ENCODE results near the gene GPC5.

Gene GPC5

GRCh38 chr13:92547266-92547665 is 1148.8 kb downstream of the GPC5 start:
- no peak overlapping the region for H3K4me3 ChIP-seq (ENCODE audit: insufficient read depth in 1 of 2, low read depth in 1 of 2, low read length in 2 of 2)
- H3K4me1 ChIP-seq (ENCODE audit: control insufficient read depth, insufficient read depth, low read depth, low read length), result no peaks in the 10 kb centered on the region
- H2AK5ac ChIP-seq (ENCODE audit: low read length, severe bottlenecking), result no peak overlapping the region
- no peaks in the 10 kb centered on the region for H3K36me3 ChIP-seq (ENCODE audit: control insufficient read depth in 1 of 2, insufficient read depth in 2 of 2, low read depth in 1 of 2, low read length in 2 of 2)
- no peak overlapping the region for H3K14ac ChIP-seq (ENCODE audit: low read length in 2 of 2)
- peak; percentile 46 for DNase-seq
- peaks cover 7% of the 10 kb centered on the region for H3K9me3 ChIP-seq (ENCODE audit: control insufficient read depth, low read length)
- H2BK15ac ChIP-seq (ENCODE audit: low read depth, poor library complexity, severe bottlenecking), result no peak overlapping the region
- H3K27ac ChIP-seq (ENCODE audit: low read length, poor library complexity, severe bottlenecking), result peak overlapping the region; percentile 61
- no peak overlapping the region for H3K4ac ChIP-seq (ENCODE audit: low read depth in 1 of 2, low read length in 2 of 2)
- WGBS, result 10% methylated on average over 2 of the region's 3 CpGs
- H3K79me1 ChIP-seq (replicated peaks; ENCODE audit: low read length, poor library complexity, severe bottlenecking), result no peaks in the 10 kb centered on the region
- no peak overlapping the region for H3K9ac ChIP-seq (ENCODE audit: low read length)
- H2BK5ac ChIP-seq (ENCODE audit: low read depth, low read length, poor library complexity, severe bottlenecking), result no peak overlapping the region
- H4K8ac ChIP-seq (ENCODE audit: low read length), result no peak overlapping the region
- H3K18ac ChIP-seq (ENCODE audit: low read depth in 1 of 2, low read length in 2 of 2), result no peak overlapping the region
- no peaks in the 10 kb centered on the region for H3K27me3 ChIP-seq (ENCODE audit: control insufficient read depth in 1 of 2, insufficient read depth in 1 of 2, low read length in 2 of 2)
- no peak overlapping the region for H3K4me2 ChIP-seq (ENCODE audit: low read length, poor library complexity, severe bottlenecking)
- H2BK12ac ChIP-seq (ENCODE audit: low read length in 2 of 2), result no peak overlapping the region
- no peak overlapping the region for H2AFZ ChIP-seq (ENCODE audit: low read depth, low read length)
- no peak overlapping the region for H3K23ac ChIP-seq (ENCODE audit: low read length in 2 of 2)
- no peak overlapping the region for H2BK120ac ChIP-seq (ENCODE audit: low read depth, low read length)
- H4K91ac ChIP-seq (ENCODE audit: low read length), result no peak overlapping the region

GRCh38 chr13:92549276-92549675 is 1150.9 kb downstream of the GPC5 start:
- H3K9ac ChIP-seq (ENCODE audit: low read length), result no peak overlapping the region
- H3K27ac ChIP-seq (ENCODE audit: low read length, poor library complexity, severe bottlenecking), result no peak overlapping the region
- H4K91ac ChIP-seq (ENCODE audit: low read length), result no peak overlapping the region
- no peak overlapping the region for H4K8ac ChIP-seq (ENCODE audit: low read length)
- H3K4me3 ChIP-seq (ENCODE audit: insufficient read depth in 1 of 2, low read depth in 1 of 2, low read length in 2 of 2), result no peak overlapping the region
- no peaks in the 10 kb centered on the region for H3K79me1 ChIP-seq (replicated peaks; ENCODE audit: low read length, poor library complexity, severe bottlenecking)
- H3K4me1 ChIP-seq (ENCODE audit: control insufficient read depth, insufficient read depth, low read depth, low read length), result no peaks in the 10 kb centered on the region
- DNase-seq, result no peak
- H3K9me3 ChIP-seq (ENCODE audit: control insufficient read depth, low read length), result no peaks in the 10 kb centered on the region
- no peak overlapping the region for H3K4ac ChIP-seq (ENCODE audit: low read depth in 1 of 2, low read length in 2 of 2)
- H3K18ac ChIP-seq (ENCODE audit: low read depth in 1 of 2, low read length in 2 of 2), result no peak overlapping the region
- no peak overlapping the region for H2BK12ac ChIP-seq (ENCODE audit: low read length in 2 of 2)
- H2AK5ac ChIP-seq (ENCODE audit: low read length, severe bottlenecking), result no peak overlapping the region
- no CpG with 5 or more reads among the region's 1 CpG for WGBS
- H2AFZ ChIP-seq (ENCODE audit: low read depth, low read length), result no peak overlapping the region
- no peak overlapping the region for H3K14ac ChIP-seq (ENCODE audit: low read length in 2 of 2)
- H3K23ac ChIP-seq (ENCODE audit: low read length in 2 of 2), result no peak overlapping the region
- H3K4me2 ChIP-seq (ENCODE audit: low read length, poor library complexity, severe bottlenecking), result no peak overlapping the region
- H2BK120ac ChIP-seq (ENCODE audit: low read depth, low read length), result no peak overlapping the region
- H3K36me3 ChIP-seq (ENCODE audit: control insufficient read depth in 1 of 2, insufficient read depth in 2 of 2, low read depth in 1 of 2, low read length in 2 of 2), result no peaks in the 10 kb centered on the region
- no peak overlapping the region for H2BK5ac ChIP-seq (ENCODE audit: low read depth, low read length, poor library complexity, severe bottlenecking)
- no peaks in the 10 kb centered on the region for H3K27me3 ChIP-seq (ENCODE audit: control insufficient read depth in 1 of 2, insufficient read depth in 1 of 2, low read length in 2 of 2)
- H2BK15ac ChIP-seq (ENCODE audit: low read depth, poor library complexity, severe bottlenecking), result no peak overlapping the region

- H3K4me2 ChIP-seq (ENCODE audit: low read length, poor library complexity, severe bottlenecking), result no peak overlapping the region
- H3K27me3 ChIP-seq (ENCODE audit: control insufficient read depth in 1 of 2, insufficient read depth in 1 of 2, low read length in 2 of 2), result no peaks in the 10 kb centered on the region
- H2BK120ac ChIP-seq (ENCODE audit: low read depth, low read length), result no peak overlapping the region
- 96% methylated on average over 3 of the region's 3 CpGs for WGBS
- H3K9ac ChIP-seq (ENCODE audit: low read length), result no peak overlapping the region
- H2BK15ac ChIP-seq (ENCODE audit: low read depth, poor library complexity, severe bottlenecking), result no peak overlapping the region
- H3K23ac ChIP-seq (ENCODE audit: low read length in 2 of 2), result no peak overlapping the region
- H2BK5ac ChIP-seq (ENCODE audit: low read depth, low read length, poor library complexity, severe bottlenecking), result no peak overlapping the region
- H2AFZ ChIP-seq (ENCODE audit: low read depth, low read length), result no peak overlapping the region
- no peak overlapping the region for H3K4ac ChIP-seq (ENCODE audit: low read depth in 1 of 2, low read length in 2 of 2)
- H4K91ac ChIP-seq (ENCODE audit: low read length), result no peak overlapping the region
- no peak overlapping the region for H3K18ac ChIP-seq (ENCODE audit: low read depth in 1 of 2, low read length in 2 of 2)
- H2BK12ac ChIP-seq (ENCODE audit: low read length in 2 of 2), result no peak overlapping the region
- DNase-seq, result no peak
- H4K8ac ChIP-seq (ENCODE audit: low read length), result no peak overlapping the region
- no peaks in the 10 kb centered on the region for H3K4me1 ChIP-seq (ENCODE audit: control insufficient read depth, insufficient read depth, low read depth, low read length)
- H3K9me3 ChIP-seq (ENCODE audit: control insufficient read depth, low read length), result no peaks in the 10 kb centered on the region
- no peak overlapping the region for H3K14ac ChIP-seq (ENCODE audit: low read length in 2 of 2)
- H3K4me3 ChIP-seq (ENCODE audit: insufficient read depth in 1 of 2, low read depth in 1 of 2, low read length in 2 of 2), result no peak overlapping the region
- H2AK5ac ChIP-seq (ENCODE audit: low read length, severe bottlenecking), result no peak overlapping the region
- H3K27ac ChIP-seq (ENCODE audit: low read length, poor library complexity, severe bottlenecking), result no peak overlapping the region
- H3K36me3 ChIP-seq (ENCODE audit: control insufficient read depth in 1 of 2, insufficient read depth in 2 of 2, low read depth in 1 of 2, low read length in 2 of 2), result no peaks in the 10 kb centered on the region
- H3K79me1 ChIP-seq (replicated peaks; ENCODE audit: low read length, poor library complexity, severe bottlenecking), result no peaks in the 10 kb centered on the region
These were observed 1155.2 kb downstream of the GPC5 start for GRCh38 chr13:92553470-92554114.

GRCh38 chr13:92560883-92561282 is 1162.5 kb downstream of the GPC5 start:
- Histone ChIP-seq H3K9me3 (ENCODE audit: control insufficient read depth, low read length) (no peaks in the 10 kb centered on the region), H2BK5ac (ENCODE audit: low read depth, low read length, poor library complexity, severe bottlenecking) (no peak overlapping the region), H3K36me3 (ENCODE audit: control insufficient read depth in 1 of 2, insufficient read depth in 2 of 2, low read depth in 1 of 2, low read length in 2 of 2) (no peaks in the 10 kb centered on the region), H3K14ac (ENCODE audit: low read length in 2 of 2) (no peak overlapping the region), H3K18ac (ENCODE audit: low read depth in 1 of 2, low read length in 2 of 2) (no peak overlapping the region), H3K4me1 (ENCODE audit: control insufficient read depth, insufficient read depth, low read depth, low read length) (no peaks in the 10 kb centered on the region), H2AK5ac (ENCODE audit: low read length, severe bottlenecking) (no peak overlapping the region), H3K4ac (ENCODE audit: low read depth in 1 of 2, low read length in 2 of 2) (no peak overlapping the region), H2BK15ac (ENCODE audit: low read depth, poor library complexity, severe bottlenecking) (no peak overlapping the region), H3K23ac (ENCODE audit: low read length in 2 of 2) (no peak overlapping the region), H2AFZ (ENCODE audit: low read depth, low read length) (no peak overlapping the region), H3K4me3 (ENCODE audit: insufficient read depth in 1 of 2, low read depth in 1 of 2, low read length in 2 of 2) (no peak overlapping the region), H4K8ac (ENCODE audit: low read length) (no peak overlapping the region), H3K27ac (ENCODE audit: low read length, poor library complexity, severe bottlenecking) (no peak overlapping the region), H3K27me3 (ENCODE audit: control insufficient read depth in 1 of 2, insufficient read depth in 1 of 2, low read length in 2 of 2) (no peaks in the 10 kb centered on the region), H2BK120ac (ENCODE audit: low read depth, low read length) (no peak overlapping the region), H3K9ac (ENCODE audit: low read length) (no peak overlapping the region), H2BK12ac (ENCODE audit: low read length in 2 of 2) (no peak overlapping the region), H4K91ac (ENCODE audit: low read length) (no peak overlapping the region), H3K4me2 (ENCODE audit: low read length, poor library complexity, severe bottlenecking) (no peak overlapping the region), H3K79me1 (replicated peaks; ENCODE audit: low read length, poor library complexity, severe bottlenecking) (no peaks in the 10 kb centered on the region)
- DNase-seq, result no peak
- WGBS, result no CpG with 5 or more reads among the region's 5 CpGs
